CD4-positive, alpha-beta memory T cell (primary cell): ENCODE data around the gene OCIAD1. TPM values are rescaled to one million over a fixed set of nuclear protein-coding genes. Genes with fewer than 3 reads are reported as not detected.
"Not testable (repeated sequence)": the region's sequence is repeated elsewhere in the genome, so short reads cannot be mapped to it uniquely, and the experiment has no call there.

Source experiments
- CTCF ChIA-PET: fragments of 350-600 bp; sonication (Branson Sonifier 250); formaldehyde crosslinking; loops from one replicate; lab custom pipeline; 2021; ENCODE audit warnings: inconsistent platforms; ENCODE audit not compliant: partially characterized antibody; lab: Charles Lee
- POLR2A ChIA-PET: fragments of 350-600 bp; sonication (Branson Sonifier 250); formaldehyde crosslinking; loops from one replicate; lab custom pipeline; 2021; ENCODE audit not compliant: partially characterized antibody; lab: Charles Lee
- DNase-seq, 5 donors: peaks; one replicate each; pipeline versions ENCODE4 v3.0.0 to v3.0.0-alpha.2; 2020 to 2022; ENCODE audit warnings: mixed read lengths in 1 of 5
- H3K27ac ChIP-seq: one replicate; pipeline ENCODE4 v1.7.0; 2013; ENCODE audit warnings: low read depth, low read length
- H3K27me3 ChIP-seq: 2 replicates; pipeline ENCODE4 v1.7.0; 2013; ENCODE audit warnings: mild to moderate bottlenecking, low read length, moderate library complexity; ENCODE audit not compliant: insufficient read depth
- H3K36me3 ChIP-seq: 2 replicates; pipeline ENCODE4 v1.7.0; 2013; ENCODE audit warnings: mild to moderate bottlenecking, low read length, moderate library complexity; ENCODE audit not compliant: insufficient read depth
- H3K4me1 ChIP-seq: 2 replicates; pipeline ENCODE4 v1.7.0; 2013; ENCODE audit warnings: mild to moderate bottlenecking, low read length, moderate library complexity; ENCODE audit not compliant: insufficient read depth
- H3K4me3 ChIP-seq, 2 donors: one replicate each; pipeline ENCODE4 v1.7.0; 2013; ENCODE audit warnings: low read length in 2 of 2, mild to moderate bottlenecking in 1 of 2
- H3K9me3 ChIP-seq, 2 donors: one replicate each; pipeline ENCODE4 v1.7.0; 2013; ENCODE audit warnings: low read length in 2 of 2, control low read depth in 1 of 2; ENCODE audit not compliant: control insufficient read depth in 1 of 2
- H3K27ac Mint-ChIP-seq, 7 donors: one replicate each; pipeline ENCODE4 v1.8.0; 2020 to 2021; ENCODE audit warnings: mixed read lengths in 7 of 7, mild to moderate bottlenecking in 6 of 7, inconsistent platforms in 3 of 7, moderate library complexity in 3 of 7
- H3K27me3 Mint-ChIP-seq, 2 donors: one replicate each; pipeline ENCODE4 v1.8.0; 2020 to 2021; ENCODE audit warnings: mixed read lengths in 2 of 2
- H3K36me3 Mint-ChIP-seq, 2 donors: one replicate each; pipeline ENCODE4 v1.8.0; 2020 to 2021; ENCODE audit warnings: mixed read lengths in 2 of 2, inconsistent platforms in 1 of 2, mild to moderate bottlenecking in 1 of 2
- H3K4me1 Mint-ChIP-seq, 4 donors: one replicate each; pipeline ENCODE4 v1.8.0; 2020 to 2021; ENCODE audit warnings: mixed read lengths in 4 of 4, mild to moderate bottlenecking in 1 of 4
- H3K4me3 Mint-ChIP-seq, 8 donors: one replicate each; pipeline ENCODE4 v1.8.0; 2020 to 2021; ENCODE audit warnings: mixed read lengths in 8 of 8, mild to moderate bottlenecking in 7 of 8, moderate library complexity in 6 of 8, inconsistent platforms in 3 of 8
- H3K9me3 Mint-ChIP-seq, 8 donors: one replicate each; pipeline ENCODE4 v1.8.0; 2020 to 2021; ENCODE audit warnings: mixed read lengths in 8 of 8, mild to moderate bottlenecking in 5 of 8, inconsistent platforms in 3 of 8, moderate library complexity in 1 of 8
- intact Hi-C: fragments of 100-400 bp; cut with micrococcal nuclease; formaldehyde crosslinking; loops from one replicate; pipeline ENCODE4 v1.15.1; 2023
- polyA plus RNA-seq, 2 donors: library from polyadenylated mRNA; unstranded; fragments of 300-500 nt; fragmentation: Illumina TruSeq; gene quantifications; one replicate each; pipeline ENCODE4 v1.2.3, GENCODE V29; 2021
- total RNA-seq, 2 experiments: library from RNA; stranded (reverse); gene quantifications; one replicate each; pipeline ENCODE4 v1.2.3, GENCODE V29; 2021

OCIAD1 gene
- total and polyA plus RNA-seq, 4 experiments from 2014 or later, result 110 to 171 (median 142) TPM

DNA sequence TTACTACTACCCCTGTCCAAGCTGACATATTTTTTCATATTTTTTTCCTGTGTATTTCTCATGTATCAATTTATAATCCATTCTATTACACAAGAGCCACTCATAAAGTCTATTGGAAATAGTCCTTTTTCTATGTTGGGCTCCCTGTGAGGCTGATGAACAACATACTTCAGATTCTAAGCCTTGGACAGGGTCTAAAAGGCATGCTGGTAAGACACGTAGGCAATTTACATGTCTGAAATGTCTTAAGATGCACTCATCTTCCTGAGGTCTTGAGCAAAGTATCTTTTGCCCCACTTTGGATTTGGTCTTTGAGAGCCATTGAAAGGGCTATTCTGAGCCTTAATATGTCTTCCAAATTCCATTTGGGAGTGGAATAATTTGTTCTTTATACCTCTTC is 31.8 kb downstream of the OCIAD1 start:
- Mint-ChIP-seq H3K4me1 (no peaks in the 10 kb centered on the region), H3K4me3 (no peak overlapping the region), H3K27ac (no peak overlapping the region), H3K27me3 (peaks cover 0 to 1% of the 10 kb centered on the region in 2 donors), H3K36me3 (peaks cover 24 to 27% of the 10 kb centered on the region in 2 donors), H3K9me3 (peaks cover 0 to 11% (median 7%) of the 10 kb centered on the region in 8 donors)
- no peak overlapping the region for H3K4me3 ChIP-seq
- no peak for DNase-seq
- no peaks in the 10 kb centered on the region for H3K36me3 ChIP-seq
- H3K9me3 ChIP-seq, result no peaks in the 10 kb centered on the region
- POLR2A ChIA-PET, result no interaction called here
- CTCF ChIA-PET, result no interaction called here
- H3K4me1 ChIP-seq, result no peaks in the 10 kb centered on the region
- H3K27ac ChIP-seq, result no peak overlapping the region
- H3K27me3 ChIP-seq, result no peaks in the 10 kb centered on the region
- intact Hi-C loops, result no loop called here

DNA sequence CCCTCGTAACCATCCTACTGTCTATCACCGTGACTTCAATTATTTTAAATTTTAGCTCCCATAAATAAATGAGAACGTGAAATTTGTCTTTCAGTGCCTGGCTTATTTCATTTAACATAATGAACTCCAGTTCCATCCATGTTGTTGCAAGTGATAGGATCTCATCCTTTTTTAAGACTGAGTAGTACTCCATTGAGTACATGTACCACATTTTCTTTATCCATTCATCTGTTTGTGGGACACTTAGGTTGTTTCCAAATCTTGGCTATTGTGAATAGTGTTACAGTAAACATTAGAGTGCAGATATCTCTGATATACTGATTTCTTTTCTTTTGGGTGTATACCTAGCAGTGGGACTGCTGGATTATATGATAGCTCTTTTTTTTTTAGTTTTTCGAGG is 32.8 kb downstream of the OCIAD1 start:
- peaks cover 0 to 11% (median 7%) of the 10 kb centered on the region in 8 donors for H3K9me3 Mint-ChIP-seq
- H3K36me3 Mint-ChIP-seq, result peaks cover 17 to 22% of the 10 kb centered on the region in 2 donors
- peaks cover 0 to 2% of the 10 kb centered on the region in 2 donors for H3K27me3 Mint-ChIP-seq
- Histone ChIP-seq H3K27ac (no peak overlapping the region), H3K4me1 (no peaks in the 10 kb centered on the region), H3K27me3 (no peaks in the 10 kb centered on the region), H3K4me3 (no peak overlapping the region), H3K9me3 (no peaks in the 10 kb centered on the region), H3K36me3 (no peaks in the 10 kb centered on the region)
- POLR2A ChIA-PET, result no interaction called here
- DNase-seq, result no peak
- intact Hi-C loops, result no loop called here
- CTCF ChIA-PET, result no interaction called here
- H3K27ac Mint-ChIP-seq, result no peak overlapping the region
- H3K4me1 Mint-ChIP-seq, result no peaks in the 10 kb centered on the region
- H3K4me3 Mint-ChIP-seq, result no peak overlapping the region

DNA sequence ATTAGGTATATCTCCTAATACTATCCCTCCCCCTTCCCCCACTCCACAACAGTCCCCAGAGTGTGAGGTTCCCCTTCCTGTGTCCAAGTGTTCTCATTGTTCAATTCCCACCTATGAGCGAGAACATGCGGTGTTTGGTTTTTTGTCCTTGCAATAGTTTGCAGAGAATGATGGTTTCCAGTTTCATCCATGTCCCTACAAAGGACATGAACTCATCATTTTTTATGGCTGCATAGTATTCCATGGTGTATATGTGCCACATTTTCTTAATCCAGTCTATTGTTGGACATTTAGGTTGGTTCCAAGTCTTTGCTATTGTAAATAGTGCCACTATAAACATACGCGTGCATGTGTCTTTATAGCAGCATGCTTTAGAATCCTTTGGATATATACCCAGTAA is 33.8 kb downstream of the OCIAD1 start:
- H3K9me3 ChIP-seq, H3K36me3 ChIP-seq, H3K27ac Mint-ChIP-seq, H3K4me1 ChIP-seq, H3K27me3 Mint-ChIP-seq, H3K4me3 ChIP-seq, H3K27me3 ChIP-seq, POLR2A ChIA-PET, H3K4me1 Mint-ChIP-seq, CTCF ChIA-PET, intact Hi-C loops, DNase-seq, H3K4me3 Mint-ChIP-seq, H3K27ac ChIP-seq: not testable (repeated sequence)
- Mint-ChIP-seq H3K9me3 (peaks cover 0 to 16% (median 10%) of the 10 kb centered on the region in 8 donors), H3K36me3 (peaks cover 16 to 21% of the 10 kb centered on the region in 2 donors)

DNA sequence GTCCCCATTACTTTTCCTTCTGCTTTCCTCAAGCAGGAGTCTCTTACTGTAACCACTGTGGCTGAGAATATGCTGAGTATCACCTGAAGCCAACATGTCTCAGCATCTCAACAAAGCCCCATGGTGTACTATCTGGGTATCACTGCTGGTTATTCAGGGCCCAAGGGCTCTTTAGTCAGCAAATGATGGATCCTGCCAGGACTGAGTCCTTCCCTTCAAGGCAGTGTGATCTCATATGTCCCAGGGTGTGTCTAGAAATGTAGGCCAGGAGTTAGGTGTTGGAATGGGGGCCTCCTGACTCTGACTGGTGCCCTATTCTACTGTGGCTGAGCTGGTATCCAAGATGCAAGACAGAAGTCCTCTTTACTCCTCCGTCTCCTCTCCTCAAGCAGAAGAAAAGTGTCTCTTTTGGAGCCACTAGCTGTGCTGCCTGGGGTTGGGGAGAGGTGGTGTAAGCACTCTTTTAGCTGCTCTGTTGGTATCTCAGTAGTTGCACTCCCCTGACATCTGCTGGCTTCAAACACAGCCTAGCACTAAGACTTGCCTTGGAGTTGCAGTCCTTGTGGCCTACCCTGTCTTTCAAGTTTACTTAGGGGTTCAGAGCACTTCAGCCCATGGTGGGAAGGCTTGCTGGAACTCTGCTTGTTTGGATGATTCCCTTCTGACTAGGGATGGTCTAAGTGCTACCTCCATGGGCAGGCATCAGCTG is 47.1 kb downstream of the OCIAD1 start:
- Histone ChIP-seq H3K27ac (no peak overlapping the region), H3K4me3 (no peak overlapping the region), H3K27me3 (no peaks in the 10 kb centered on the region), H3K9me3 (no peaks in the 10 kb centered on the region), H3K4me1 (no peaks in the 10 kb centered on the region), H3K36me3 (no peaks in the 10 kb centered on the region)
- Mint-ChIP-seq H3K27me3 (no peaks in the 10 kb centered on the region), H3K4me3 (no peak overlapping the region), H3K36me3 (peaks cover 3 to 14% of the 10 kb centered on the region in 2 donors), H3K9me3 (peaks cover 0 to 11% (median 8%) of the 10 kb centered on the region in 8 donors), H3K4me1 (no peaks in the 10 kb centered on the region), H3K27ac (peak overlapping the region in 1 of 7 donors; percentile 73)
- intact Hi-C loops, result loop anchor here (1.0 kb wide), 1 partner anchor 85 kb away; no protein-coding TSS in a partner anchor
- no peak for DNase-seq
- ChIA-PET POLR2A (no interaction called here), CTCF (no interaction called here)

DNA sequence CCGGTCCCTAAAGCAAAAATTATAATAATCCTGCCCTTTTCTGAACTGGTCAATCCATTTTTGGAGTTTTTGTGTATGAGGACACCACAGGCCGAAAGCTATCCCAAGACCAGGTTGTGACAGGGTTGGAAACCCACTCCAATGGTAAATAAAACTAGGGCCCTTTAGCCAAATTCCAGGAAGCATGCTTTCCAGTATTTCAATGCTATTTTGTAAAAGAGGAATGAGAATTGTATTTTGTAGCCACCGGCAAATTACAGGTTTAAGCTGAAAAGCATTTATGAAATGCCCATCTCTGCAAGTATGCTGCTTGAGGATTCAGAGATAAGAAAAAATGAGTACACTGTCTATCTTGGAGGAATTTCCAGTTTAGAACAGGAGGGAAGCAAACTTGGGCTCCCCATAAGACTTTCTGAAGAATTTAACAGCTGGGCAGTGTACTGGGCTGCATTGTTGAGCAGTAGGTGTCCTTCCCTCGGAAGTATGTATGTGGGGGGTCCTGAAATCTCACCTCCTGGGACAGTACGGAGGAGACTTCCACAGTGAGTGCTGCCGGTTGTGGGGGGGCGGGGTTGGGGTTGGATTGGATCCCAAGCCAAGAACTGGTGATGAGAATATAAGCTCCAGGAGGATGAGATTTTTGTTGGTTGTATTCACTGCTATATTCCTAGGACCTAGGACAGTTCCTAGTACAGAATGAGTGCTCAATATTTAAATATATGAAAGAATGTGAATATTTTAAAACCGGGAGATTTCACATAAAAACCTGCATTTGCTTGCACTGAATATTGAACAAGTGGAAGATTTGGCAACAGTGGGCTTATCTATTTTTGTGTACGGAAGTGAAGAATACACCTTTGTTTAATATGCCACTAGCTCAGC is 48.9 kb downstream of the OCIAD1 start:
- CTCF ChIA-PET, result no interaction called here

DNA sequence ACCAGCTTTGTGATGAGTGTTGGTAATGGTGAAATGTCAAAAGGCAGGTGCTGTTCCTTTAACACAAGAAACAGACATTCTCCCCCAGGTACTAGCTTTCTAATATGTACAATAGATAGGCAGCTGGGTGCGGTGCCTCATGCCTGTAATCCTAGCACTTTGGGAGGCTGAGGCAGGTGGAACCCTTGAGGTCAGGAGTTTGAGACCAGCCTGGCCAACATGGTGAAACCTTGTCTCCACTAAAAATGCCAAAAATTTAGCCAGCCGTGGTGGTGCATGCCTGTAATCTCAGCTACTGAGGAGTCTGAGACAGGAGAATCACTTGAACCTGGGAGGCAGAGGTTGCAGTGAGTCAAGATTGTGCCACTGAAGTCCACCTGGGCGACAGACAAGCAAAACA is 50.8 kb downstream of the OCIAD1 start:
- CTCF ChIA-PET, H3K9me3 Mint-ChIP-seq, H3K4me3 ChIP-seq: not testable (repeated sequence)

More for the DNA sequence above, 48.9 kb downstream of the OCIAD1 start:
- intact Hi-C loops, result no loop called here
- POLR2A ChIA-PET, result no interaction called here
- Mint-ChIP-seq H3K4me3 (no peak overlapping the region), H3K27ac (no peak overlapping the region), H3K4me1 (peaks cover 0 to 3% (median 0%) of the 10 kb centered on the region in 4 donors), H3K9me3 (peaks cover 0 to 6% (median 5%) of the 10 kb centered on the region in 8 donors), H3K27me3 (no peaks in the 10 kb centered on the region), H3K36me3 (peaks cover 8 to 14% of the 10 kb centered on the region in 2 donors)
- Histone ChIP-seq H3K9me3 (no peaks in the 10 kb centered on the region), H3K4me1 (no peaks in the 10 kb centered on the region), H3K27ac (no peak overlapping the region), H3K4me3 (no peak overlapping the region), H3K27me3 (no peaks in the 10 kb centered on the region), H3K36me3 (no peaks in the 10 kb centered on the region)
- no peak for DNase-seq

DNA sequence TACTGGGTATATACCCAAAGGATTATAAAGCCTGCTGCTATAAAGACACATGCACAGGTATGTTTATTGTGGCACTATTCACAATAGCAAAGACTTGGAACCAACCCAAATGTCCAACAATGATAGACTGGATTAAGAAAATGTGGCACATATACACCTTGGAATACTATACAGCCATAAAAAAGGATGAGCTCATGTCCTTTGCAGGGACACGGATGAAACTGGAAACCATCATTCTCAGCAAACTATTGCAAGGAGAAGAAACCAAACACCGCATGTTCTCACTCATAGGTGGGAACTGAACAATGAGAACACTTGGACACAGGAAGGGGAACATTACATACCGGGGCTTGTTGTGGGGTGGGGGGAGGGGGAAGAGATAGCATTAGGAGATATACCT is 58.9 kb downstream of the OCIAD1 start:
- DNase-seq, intact Hi-C loops: not testable (repeated sequence)
- H3K36me3 ChIP-seq, result peaks cover 26% of the 10 kb centered on the region

More for the DNA sequence above, 50.8 kb downstream of the OCIAD1 start:
- H3K4me1 ChIP-seq, H3K9me3 ChIP-seq, DNase-seq, H3K4me3 Mint-ChIP-seq, H3K27ac ChIP-seq, H3K27ac Mint-ChIP-seq, H3K27me3 ChIP-seq, intact Hi-C loops, H3K36me3 ChIP-seq, POLR2A ChIA-PET, H3K4me1 Mint-ChIP-seq, H3K27me3 Mint-ChIP-seq, H3K36me3 Mint-ChIP-seq: not testable (repeated sequence)

More for the DNA sequence above, 58.9 kb downstream of the OCIAD1 start:
- H3K27ac ChIP-seq, POLR2A ChIA-PET, H3K4me1 ChIP-seq, H3K4me3 Mint-ChIP-seq, H3K27ac Mint-ChIP-seq, H3K27me3 ChIP-seq, H3K4me3 ChIP-seq, CTCF ChIA-PET, H3K4me1 Mint-ChIP-seq, H3K27me3 Mint-ChIP-seq, H3K9me3 ChIP-seq: not testable (repeated sequence)
- H3K36me3 Mint-ChIP-seq, result peaks cover 56 to 62% of the 10 kb centered on the region in 2 donors
- H3K9me3 Mint-ChIP-seq, result peaks cover 0 to 24% (median 7%) of the 10 kb centered on the region in 8 donors
